Cardiac fibroblast (primary cell): ENCODE measurements around the gene HOXC11.

ENCODE experiments used
- DNase-seq, 2 donors: peaks; one replicate each; pipeline versions ENCODE4 v3.0.0 to v3.0.0-alpha.2; 2010; ENCODE audit warnings: low read depth in 2 of 2
- H3K4me3 ChIP-seq, 2 donors: replicated peaks in 1 of 2; 1 replicate in 1 of 2; 2 replicates in 1 of 2; pipeline ENCODE4 v1.5.1; 2011; ENCODE audit warnings: low read depth in 2 of 2, low read length in 2 of 2, mild to moderate bottlenecking in 2 of 2, moderate library complexity in 1 of 2
- TF ChIP-seq, protein P1 (sequence below): IDR thresholded peaks from one replicate; pipeline ENCODE4 v1.5.1; 2011; ENCODE audit warnings: low read depth, mild to moderate bottlenecking, low read length, inconsistent platforms

HOXC11 gene

DNA sequence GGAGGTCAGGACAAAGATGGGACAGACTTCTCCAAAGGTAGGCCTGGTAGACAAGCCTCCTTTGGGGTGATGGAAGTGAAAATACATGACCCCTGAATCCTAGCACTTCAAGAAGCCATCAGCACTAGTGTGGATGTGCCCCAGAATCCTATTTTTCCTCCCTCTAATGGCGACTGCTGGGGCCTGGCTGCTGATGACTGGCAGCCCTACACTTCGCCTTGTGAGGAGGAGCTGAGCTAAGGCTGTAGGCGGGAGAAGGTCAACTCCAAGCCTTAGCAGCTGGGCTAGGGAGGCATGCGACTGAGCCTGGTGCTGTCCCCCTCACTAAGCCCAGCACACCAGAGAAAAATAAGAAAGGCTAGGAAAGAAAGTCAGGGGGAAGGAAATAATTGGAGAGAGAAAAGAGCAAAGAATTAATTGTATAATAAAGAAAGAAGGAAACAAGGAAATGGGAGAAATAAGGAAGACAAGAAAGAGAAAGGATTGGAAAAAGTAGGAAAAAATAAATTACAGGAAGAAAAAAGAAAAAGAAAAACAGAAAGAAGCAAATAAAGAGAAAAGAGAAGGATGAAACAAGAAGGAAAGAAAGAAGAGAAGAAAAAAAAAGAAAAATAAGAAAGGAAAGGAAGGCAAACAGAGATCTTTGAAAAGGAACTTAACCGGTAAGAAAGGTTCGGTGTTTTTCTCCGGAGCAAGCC, 7.3 kb downstream of the HOXC11 start:
- H3K4me3 ChIP-seq, result no peak overlapping the region
- TF ChIP-seq, protein P1, sequence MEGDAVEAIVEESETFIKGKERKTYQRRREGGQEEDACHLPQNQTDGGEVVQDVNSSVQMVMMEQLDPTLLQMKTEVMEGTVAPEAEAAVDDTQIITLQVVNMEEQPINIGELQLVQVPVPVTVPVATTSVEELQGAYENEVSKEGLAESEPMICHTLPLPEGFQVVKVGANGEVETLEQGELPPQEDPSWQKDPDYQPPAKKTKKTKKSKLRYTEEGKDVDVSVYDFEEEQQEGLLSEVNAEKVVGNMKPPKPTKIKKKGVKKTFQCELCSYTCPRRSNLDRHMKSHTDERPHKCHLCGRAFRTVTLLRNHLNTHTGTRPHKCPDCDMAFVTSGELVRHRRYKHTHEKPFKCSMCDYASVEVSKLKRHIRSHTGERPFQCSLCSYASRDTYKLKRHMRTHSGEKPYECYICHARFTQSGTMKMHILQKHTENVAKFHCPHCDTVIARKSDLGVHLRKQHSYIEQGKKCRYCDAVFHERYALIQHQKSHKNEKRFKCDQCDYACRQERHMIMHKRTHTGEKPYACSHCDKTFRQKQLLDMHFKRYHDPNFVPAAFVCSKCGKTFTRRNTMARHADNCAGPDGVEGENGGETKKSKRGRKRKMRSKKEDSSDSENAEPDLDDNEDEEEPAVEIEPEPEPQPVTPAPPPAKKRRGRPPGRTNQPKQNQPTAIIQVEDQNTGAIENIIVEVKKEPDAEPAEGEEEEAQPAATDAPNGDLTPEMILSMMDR, result no peak
- no peak for DNase-seq

GRCh38 chr12:53980802-53981496, 8.0 kb downstream of the HOXC11 start:
- DNase-seq, result no peak
- TF ChIP-seq, protein P1, result no peak
- H3K4me3 ChIP-seq, result no peak overlapping the region

DNA sequence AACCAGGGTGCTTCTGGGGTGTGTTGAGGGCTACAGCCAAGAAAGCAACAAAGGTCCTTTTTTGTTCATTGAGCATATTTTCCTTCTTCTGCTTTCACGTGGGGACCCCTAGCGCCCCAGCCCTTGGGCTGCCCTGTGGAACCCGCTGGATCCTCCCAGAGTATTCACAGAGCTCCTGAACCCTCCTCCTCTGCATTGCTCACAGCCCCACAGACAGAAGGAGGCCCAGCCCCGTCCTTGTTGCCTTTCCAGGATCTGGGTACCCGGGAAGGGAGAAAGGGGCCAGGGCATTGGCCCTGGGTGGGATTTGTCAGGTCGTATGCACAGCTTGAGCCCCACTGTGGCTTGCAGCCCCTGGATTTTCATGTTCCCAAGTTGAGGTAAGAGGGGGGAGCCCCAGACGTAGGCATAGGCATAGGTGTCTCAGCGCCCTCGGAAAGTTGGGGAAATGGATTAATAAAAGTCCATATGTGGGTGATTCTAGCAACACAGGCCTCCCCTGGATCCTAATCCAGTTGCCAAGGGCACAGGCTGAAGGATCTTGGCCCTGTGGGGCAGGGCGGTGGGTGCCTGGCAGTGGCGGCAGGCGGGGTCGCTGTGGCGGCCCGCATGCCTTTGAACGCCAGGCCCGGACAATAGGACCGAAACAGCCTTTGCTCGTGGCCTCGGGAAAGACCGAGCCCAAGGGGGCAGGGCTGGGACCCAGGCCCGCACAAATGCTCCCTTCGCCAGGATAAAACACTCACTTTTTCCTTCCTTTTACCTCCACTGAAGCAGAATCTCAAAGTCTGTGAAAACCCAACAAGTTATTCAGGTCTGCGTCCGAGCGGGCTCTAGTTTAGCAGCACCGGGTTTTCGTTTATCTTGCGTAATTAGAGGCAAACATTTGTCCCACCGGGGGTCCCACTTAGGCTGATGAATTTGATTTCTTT, 9.0 kb downstream of the HOXC11 start:
- TF ChIP-seq, protein P1, result no peak
- no peak overlapping the region for H3K4me3 ChIP-seq
- DNase-seq, result no peak

- no peak overlapping the region for H3K4me3 ChIP-seq
- TF ChIP-seq, protein P1, result no peak
These were observed 10.0 kb downstream of the HOXC11 start for GRCh38 chr12:53982648-53983567.

GRCh38 chr12:53983568-53983949, 10.6 kb downstream of the HOXC11 start:
- DNase-seq, result no peak
- no peak overlapping the region for H3K4me3 ChIP-seq
- TF ChIP-seq, protein P1, result no peak

More at GRCh38 chr12:53982648-53983567, 10.0 kb downstream of the HOXC11 start:
- DNase-seq, result no peak
